ENCODE measurements around the gene CPAMD8.

CPAMD8 gene

GRCh38 chr19:16892868-16893685, 133.5 kb downstream of the CPAMD8 start:
- DNase-seq (ENCODE audit: low read depth), result no peak

GRCh38 chr19:16892436-16892835, 134.2 kb downstream of the CPAMD8 start:
- DNase-seq (ENCODE audit: low read depth), result no peak

- no peak for DNase-seq (ENCODE audit: low read depth)
Observed at GRCh38 chr19:16891696-16892382, 134.8 kb downstream of the CPAMD8 start.

- no peak for DNase-seq (ENCODE audit: low read depth)
Observed at GRCh38 chr19:16890461-16891184, 136.0 kb downstream of the CPAMD8 start.

- DNase-seq (ENCODE audit: low read depth), result no peak
Observed at GRCh38 chr19:16889883-16890460, 136.6 kb downstream of the CPAMD8 start.

GRCh38 chr19:16889366-16889882, 137.2 kb downstream of the CPAMD8 start:
- no peak for DNase-seq (ENCODE audit: low read depth)

GRCh38 chr19:16888629-16889365, 137.8 kb downstream of the CPAMD8 start, which contains the start of gene F2RL3:
Gene F2RL3, plus strand, starts transcription at chr19:16888999. Its CDS starts 191 bp downstream, at chr19:16889190.
- DNase-seq (ENCODE audit: low read depth), result no peak

- DNase-seq (ENCODE audit: low read depth), result no peak
Observed at GRCh38 chr19:16887353-16888265, 139.0 kb downstream of the CPAMD8 start.

- DNase-seq (ENCODE audit: low read depth), result no peak
Observed at GRCh38 chr19:16886305-16886880, 140.2 kb downstream of the CPAMD8 start.

GRCh38 chr19:16885166-16885565, 141.4 kb downstream of the CPAMD8 start:
- DNase-seq (ENCODE audit: low read depth), result no peak

- no peak for DNase-seq (ENCODE audit: low read depth)
Observed at GRCh38 chr19:16883522-16883921, 143.1 kb downstream of the CPAMD8 start.

- DNase-seq (ENCODE audit: low read depth), result no peak
Observed at GRCh38 chr19:16882146-16882545, 144.5 kb downstream of the CPAMD8 start.

- no peak for DNase-seq (ENCODE audit: low read depth)
Observed at GRCh38 chr19:16880884-16881554, 145.6 kb downstream of the CPAMD8 start.

GRCh38 chr19:16878181-16878965, 148.2 kb downstream of the CPAMD8 start:
- no peak for DNase-seq (ENCODE audit: low read depth)

- no peak for DNase-seq (ENCODE audit: low read depth)
Observed at GRCh38 chr19:16877581-16877980, 149.0 kb downstream of the CPAMD8 start.

GRCh38 chr19:16876904-16877361, 149.7 kb downstream of the CPAMD8 start:
- DNase-seq (ENCODE audit: low read depth), result no peak

- DNase-seq (ENCODE audit: low read depth), result no peak
Observed at GRCh38 chr19:16875584-16876555, 150.7 kb downstream of the CPAMD8 start.
